Right lobe of liver (tissue), 4 donors: ENCODE data around the gene CSAG2.
"Not testable (repeated sequence)": the region's sequence is repeated elsewhere in the genome, so short reads cannot be mapped to it uniquely, and the experiment has no call there.

Experiments
- POLR2A ChIP-seq: fragments of 450-650 bp; IDR thresholded peaks from one replicate; pipeline ENCODE4 v1.6.1; 2017; ENCODE audit warnings: antibody characterized with exemption, mild to moderate bottlenecking
- TF ChIP-seq, protein P1 (sequence below), 4 donors: fragments of 200-600 bp in 3 of 4; fragments of 450-650 bp in 1 of 4; IDR thresholded peaks; one replicate each; pipeline versions ENCODE4 v1.5.1 to v1.8.0; 2016 to 2022; ENCODE audit warnings: antibody characterized with exemption in 4 of 4, mild to moderate bottlenecking in 2 of 4
- donor health status: DM: no; HTN: no; CAD: no.
- donor health status: DM: no; HTN: no; CAD: no.
- donor health status: DM: no; HTN: yes; CAD: no.

DNA sequence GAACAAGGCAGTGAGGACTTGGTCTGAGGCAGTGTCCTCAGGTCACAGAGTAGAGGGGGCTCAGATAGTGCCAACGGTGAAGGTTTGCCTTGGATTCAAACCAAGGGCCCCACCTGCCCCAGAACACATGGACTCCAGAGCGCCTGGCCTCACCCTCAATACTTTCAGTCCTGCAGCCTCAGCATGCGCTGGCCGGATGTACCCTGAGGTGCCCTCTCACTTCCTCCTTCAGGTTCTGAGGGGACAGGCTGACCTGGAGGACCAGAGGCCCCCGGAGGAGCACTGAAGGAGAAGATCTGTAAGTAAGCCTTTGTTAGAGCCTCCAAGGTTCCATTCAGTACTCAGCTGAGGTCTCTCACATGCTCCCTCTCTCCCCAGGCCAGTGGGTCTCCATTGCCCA is 8.7 kb downstream of the CSAG2 start:
- TF ChIP-seq POLR2A: not testable (repeated sequence)
- TF ChIP-seq, protein P1, sequence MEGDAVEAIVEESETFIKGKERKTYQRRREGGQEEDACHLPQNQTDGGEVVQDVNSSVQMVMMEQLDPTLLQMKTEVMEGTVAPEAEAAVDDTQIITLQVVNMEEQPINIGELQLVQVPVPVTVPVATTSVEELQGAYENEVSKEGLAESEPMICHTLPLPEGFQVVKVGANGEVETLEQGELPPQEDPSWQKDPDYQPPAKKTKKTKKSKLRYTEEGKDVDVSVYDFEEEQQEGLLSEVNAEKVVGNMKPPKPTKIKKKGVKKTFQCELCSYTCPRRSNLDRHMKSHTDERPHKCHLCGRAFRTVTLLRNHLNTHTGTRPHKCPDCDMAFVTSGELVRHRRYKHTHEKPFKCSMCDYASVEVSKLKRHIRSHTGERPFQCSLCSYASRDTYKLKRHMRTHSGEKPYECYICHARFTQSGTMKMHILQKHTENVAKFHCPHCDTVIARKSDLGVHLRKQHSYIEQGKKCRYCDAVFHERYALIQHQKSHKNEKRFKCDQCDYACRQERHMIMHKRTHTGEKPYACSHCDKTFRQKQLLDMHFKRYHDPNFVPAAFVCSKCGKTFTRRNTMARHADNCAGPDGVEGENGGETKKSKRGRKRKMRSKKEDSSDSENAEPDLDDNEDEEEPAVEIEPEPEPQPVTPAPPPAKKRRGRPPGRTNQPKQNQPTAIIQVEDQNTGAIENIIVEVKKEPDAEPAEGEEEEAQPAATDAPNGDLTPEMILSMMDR (IDR thresholded peaks at IDR 0.05): not testable (repeated sequence)
